D721Med (cell line): ENCODE data around the gene SPATA9.
"Not testable (repeated sequence)": the region's sequence is repeated elsewhere in the genome, so short reads cannot be mapped to it uniquely, and the experiment has no call there.

Source experiments
- DNase-seq: peaks from one replicate; pipeline ENCODE4 v3.0.0; 2011; ENCODE audit warnings: low spot score; ENCODE audit not compliant: insufficient read length
- FAIRE-seq: peaks from 2 replicates; lab custom pipeline; 2011; peaks lifted over from hg19 to GRCh38; lab: Jason Lieb, UNC
- TF ChIP-seq, protein P1 (sequence below): IDR thresholded peaks from 2 replicates; pipeline ENCODE4 v1.5.1; 2012; ENCODE audit warnings: mild to moderate bottlenecking, control low read depth; ENCODE audit not compliant: insufficient read depth; ENCODE audit errors: missing control alignments

SPATA9 gene

GRCh38 chr5:95638632-95639031 lies 44.2 kb downstream of the SPATA9 start:
- TF ChIP-seq, protein P1, sequence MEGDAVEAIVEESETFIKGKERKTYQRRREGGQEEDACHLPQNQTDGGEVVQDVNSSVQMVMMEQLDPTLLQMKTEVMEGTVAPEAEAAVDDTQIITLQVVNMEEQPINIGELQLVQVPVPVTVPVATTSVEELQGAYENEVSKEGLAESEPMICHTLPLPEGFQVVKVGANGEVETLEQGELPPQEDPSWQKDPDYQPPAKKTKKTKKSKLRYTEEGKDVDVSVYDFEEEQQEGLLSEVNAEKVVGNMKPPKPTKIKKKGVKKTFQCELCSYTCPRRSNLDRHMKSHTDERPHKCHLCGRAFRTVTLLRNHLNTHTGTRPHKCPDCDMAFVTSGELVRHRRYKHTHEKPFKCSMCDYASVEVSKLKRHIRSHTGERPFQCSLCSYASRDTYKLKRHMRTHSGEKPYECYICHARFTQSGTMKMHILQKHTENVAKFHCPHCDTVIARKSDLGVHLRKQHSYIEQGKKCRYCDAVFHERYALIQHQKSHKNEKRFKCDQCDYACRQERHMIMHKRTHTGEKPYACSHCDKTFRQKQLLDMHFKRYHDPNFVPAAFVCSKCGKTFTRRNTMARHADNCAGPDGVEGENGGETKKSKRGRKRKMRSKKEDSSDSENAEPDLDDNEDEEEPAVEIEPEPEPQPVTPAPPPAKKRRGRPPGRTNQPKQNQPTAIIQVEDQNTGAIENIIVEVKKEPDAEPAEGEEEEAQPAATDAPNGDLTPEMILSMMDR: no peak
- FAIRE-seq (no peak), DNase-seq (no peak)

GRCh38 chr5:95634081-95634480 lies 48.7 kb downstream of the SPATA9 start:
- FAIRE-seq: no peak
- TF ChIP-seq, protein P1: no peak
- no peak for DNase-seq

GRCh38 chr5:95633671-95634070 lies 49.1 kb downstream of the SPATA9 start:
- DNase-seq (no peak), FAIRE-seq (no peak)
- TF ChIP-seq, protein P1: no peak

- DNase-seq, FAIRE-seq: not testable (repeated sequence)
Measured at GRCh38 chr5:95632942-95633341, 49.8 kb downstream of the SPATA9 start.

DNA sequence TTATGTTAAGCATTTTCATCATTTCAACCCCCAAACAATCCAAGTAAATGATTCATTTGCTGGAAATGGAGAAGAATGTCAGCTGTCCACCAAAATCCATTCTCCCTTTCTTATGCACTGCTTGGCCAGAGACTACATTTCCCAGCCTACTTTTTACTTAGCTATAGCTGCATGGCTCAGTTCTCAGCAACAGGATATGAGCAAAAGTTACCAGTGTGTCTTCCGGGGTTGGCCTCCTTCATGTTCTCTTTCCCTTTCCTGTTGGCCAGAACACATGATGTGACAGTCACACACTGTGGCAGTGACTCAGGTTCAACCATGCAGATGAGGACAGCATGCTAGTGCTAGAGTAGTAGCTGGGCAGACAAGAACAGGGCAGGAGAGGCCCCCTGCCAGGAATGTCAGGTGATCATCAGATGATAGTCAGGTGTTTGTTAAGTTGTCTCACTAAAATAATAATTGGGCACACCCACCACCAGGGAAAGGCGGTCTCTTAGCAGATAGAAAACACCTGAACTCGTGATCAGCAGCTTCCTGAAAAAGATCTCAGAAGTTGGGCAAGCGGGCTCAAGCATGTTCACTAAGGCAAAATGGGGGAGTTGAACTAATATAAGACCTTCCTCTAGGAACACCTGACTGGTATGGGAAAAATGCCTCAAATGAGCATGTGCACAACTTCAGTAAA lies 50.7 kb downstream of the SPATA9 start:
- no peak for FAIRE-seq
- TF ChIP-seq, protein P1: no peak
- DNase-seq: no peak

GRCh38 chr5:95631255-95631958 lies 51.4 kb downstream of the SPATA9 start:
- FAIRE-seq: no peak
- no peak for DNase-seq
- TF ChIP-seq, protein P1: no peak

- TF ChIP-seq, protein P1: no peak
- no peak for FAIRE-seq
- DNase-seq: no peak
Measured at GRCh38 chr5:95630394-95630917, 52.3 kb downstream of the SPATA9 start.
